Sigmoid colon (tissue), 3 donors: Measurements from ENCODE around the gene PSD.

Source experiments
- CTCF ChIP-seq, 4 experiments: fragments of 450-650 bp in 3 of 4; fragments of 200-600 bp in 1 of 4; IDR thresholded peaks; one replicate each; pipeline ENCODE4 v1.5.1; 2016 to 2019; ENCODE audit warnings: antibody characterized with exemption in 4 of 4, mild to moderate bottlenecking in 3 of 4, moderate library complexity in 2 of 4
- POLR2A ChIP-seq, 2 donors: fragments of 450-650 bp; IDR thresholded peaks; one replicate each; pipeline ENCODE4 v1.6.1; 2016; ENCODE audit warnings: antibody characterized with exemption in 2 of 2, mild to moderate bottlenecking in 2 of 2, moderate library complexity in 2 of 2

- no peak for TF ChIP-seq POLR2A (IDR thresholded peaks at IDR 0.05)
- no peak for TF ChIP-seq CTCF (IDR thresholded peaks at IDR 0.05)
Observed at GRCh38 chr10:102403115-102403514, 15.5 kb downstream of the PSD start.
